ENCODE data around the gene KIF6.

GRCh38 chr6:39377539-39377950, 347.7 kb downstream of the KIF6 start:
- TF ChIP-seq, protein P1, sequence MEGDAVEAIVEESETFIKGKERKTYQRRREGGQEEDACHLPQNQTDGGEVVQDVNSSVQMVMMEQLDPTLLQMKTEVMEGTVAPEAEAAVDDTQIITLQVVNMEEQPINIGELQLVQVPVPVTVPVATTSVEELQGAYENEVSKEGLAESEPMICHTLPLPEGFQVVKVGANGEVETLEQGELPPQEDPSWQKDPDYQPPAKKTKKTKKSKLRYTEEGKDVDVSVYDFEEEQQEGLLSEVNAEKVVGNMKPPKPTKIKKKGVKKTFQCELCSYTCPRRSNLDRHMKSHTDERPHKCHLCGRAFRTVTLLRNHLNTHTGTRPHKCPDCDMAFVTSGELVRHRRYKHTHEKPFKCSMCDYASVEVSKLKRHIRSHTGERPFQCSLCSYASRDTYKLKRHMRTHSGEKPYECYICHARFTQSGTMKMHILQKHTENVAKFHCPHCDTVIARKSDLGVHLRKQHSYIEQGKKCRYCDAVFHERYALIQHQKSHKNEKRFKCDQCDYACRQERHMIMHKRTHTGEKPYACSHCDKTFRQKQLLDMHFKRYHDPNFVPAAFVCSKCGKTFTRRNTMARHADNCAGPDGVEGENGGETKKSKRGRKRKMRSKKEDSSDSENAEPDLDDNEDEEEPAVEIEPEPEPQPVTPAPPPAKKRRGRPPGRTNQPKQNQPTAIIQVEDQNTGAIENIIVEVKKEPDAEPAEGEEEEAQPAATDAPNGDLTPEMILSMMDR (IDR thresholded peaks at IDR 0.05), result peak in 1 of 3 donors; percentile 16
- no peak for TF ChIP-seq POLR2A (IDR thresholded peaks at IDR 0.05)
